Smooth muscle cell (in vitro differentiated cells): ENCODE measurements around the gene DENND1B. TPM values are rescaled to one million over a fixed set of nuclear protein-coding genes. Genes with fewer than 3 reads are reported as not detected.

Experiments used
- DNase-seq: peaks from one replicate; lab custom pipeline; 2025; ENCODE audit not compliant: unreplicated experiment; lab: John Stamatoyannopoulos, UW
- H2AFZ ChIP-seq: fragments of 200-600 bp; sonication (generic); 2 replicates; pipeline ENCODE4 v1.6.0; 2016; ENCODE audit warnings: antibody characterized with exemption, low read depth, mild to moderate bottlenecking
- H3F3A ChIP-seq: fragments of 200-600 bp; sonication (generic); 2 replicates; pipeline ENCODE4 v1.6.0; 2017; ENCODE audit warnings: antibody characterized with exemption, low read depth
- H3K27ac ChIP-seq: fragments of 200-600 bp; sonication (generic); 2 replicates; pipeline ENCODE4 v1.5.1; 2016; ENCODE audit warnings: low read depth, mild to moderate bottlenecking
- H3K27me3 ChIP-seq: fragments of 200-600 bp; sonication (generic); 2 replicates; pipeline ENCODE4 v1.6.1; 2016; ENCODE audit warnings: low read depth, mild to moderate bottlenecking
- H3K36me3 ChIP-seq: fragments of 200-600 bp; sonication (generic); 2 replicates; pipeline ENCODE4 v1.5.1; 2016; ENCODE audit warnings: low read depth
- H3K4me1 ChIP-seq: fragments of 200-600 bp; sonication (generic); 2 replicates; pipeline ENCODE4 v1.5.1; 2016; ENCODE audit warnings: low read depth
- H3K4me2 ChIP-seq: fragments of 200-600 bp; sonication (generic); 2 replicates; pipeline ENCODE4 v1.6.0; 2016; ENCODE audit warnings: mild to moderate bottlenecking
- H3K4me3 ChIP-seq: fragments of 200-600 bp; sonication (generic); 2 replicates; pipeline ENCODE4 v1.5.1; 2016; ENCODE audit warnings: mild to moderate bottlenecking
- H3K79me2 ChIP-seq: fragments of 200-600 bp; sonication (generic); 2 replicates; pipeline ENCODE4 v1.6.0; 2016; ENCODE audit warnings: low read depth, mild to moderate bottlenecking
- H3K9ac ChIP-seq: fragments of 200-600 bp; sonication (generic); 2 replicates; pipeline ENCODE4 v1.6.0; 2016; ENCODE audit warnings: low read depth
- H3K9me3 ChIP-seq: fragments of 200-600 bp; sonication (generic); replicated peaks from 2 replicates; pipeline ENCODE4 v1.5.1; 2016; ENCODE audit warnings: low read depth
- H4K20me1 ChIP-seq: fragments of 200-600 bp; sonication (generic); 2 replicates; pipeline ENCODE4 v1.6.0; 2016; ENCODE audit warnings: low read depth
- WGBS: methylation state at CpG from one replicate; pipeline ENCODE4 v1.1.7; 2016; ENCODE audit warnings: low lambda C conversion rate; 5-methylcytosine and 5-hydroxymethylcytosine counted together
- polyA plus RNA-seq: library from polyadenylated mRNA; unstranded; fragments of >200 nt; fragmentation: Nextera tagmentation; extraction: Ambion mirVana; gene quantifications from 2 replicates; pipeline ENCODE4 v1.2.1, GENCODE V29; 2016
- total RNA-seq: library from RNA; depleted of rRNA; stranded (reverse); fragments of >200 nt; gene quantifications from 2 replicates; pipeline ENCODE4 v1.2.3, GENCODE V29; 2014
- TF ChIP-seq, protein P1 (sequence below): fragments of 200-600 bp; sonication (generic); IDR thresholded peaks from 2 replicates; pipeline ENCODE4 v1.5.1; 2017; ENCODE audit warnings: borderline replicate concordance, mild to moderate bottlenecking, antibody characterized with exemption; ENCODE audit not compliant: insufficient read depth, poor library complexity, severe bottlenecking

The DENND1B gene
- total and polyA plus RNA-seq, 2 experiments from 2014 or later = 7.5 to 22.0 TPM

DNA sequence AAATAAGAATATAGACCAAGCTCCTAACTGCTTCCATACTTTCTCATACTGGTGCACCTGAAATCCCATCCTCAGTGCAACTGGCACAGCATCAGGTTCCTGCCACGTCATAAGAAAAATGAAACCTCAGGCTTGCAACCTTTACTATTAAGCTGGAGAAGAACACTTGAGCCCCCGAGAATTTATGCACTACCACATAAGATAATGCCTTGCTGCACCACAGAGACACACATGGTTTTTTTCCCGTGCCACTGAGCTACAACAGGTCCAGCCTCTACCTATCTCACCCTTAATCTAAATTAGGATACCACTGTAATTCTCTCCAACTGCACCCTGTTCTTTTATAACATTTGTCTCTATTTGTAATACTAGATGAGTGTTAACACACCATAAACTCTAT is 174.5 kb downstream of the DENND1B start:
- H3K4me2 ChIP-seq = no peak overlapping the region
- H3K36me3 ChIP-seq = no peaks in the 10 kb centered on the region
- H3K79me2 ChIP-seq = no peaks in the 10 kb centered on the region
- H3K27me3 ChIP-seq = no peaks in the 10 kb centered on the region
- no peaks in the 10 kb centered on the region for H4K20me1 ChIP-seq
- no peaks in the 10 kb centered on the region for H3K4me1 ChIP-seq
- no peak overlapping the region for H3K27ac ChIP-seq
- WGBS = 92% methylated on average over 3 of the region's 3 CpGs
- TF ChIP-seq, protein P1, sequence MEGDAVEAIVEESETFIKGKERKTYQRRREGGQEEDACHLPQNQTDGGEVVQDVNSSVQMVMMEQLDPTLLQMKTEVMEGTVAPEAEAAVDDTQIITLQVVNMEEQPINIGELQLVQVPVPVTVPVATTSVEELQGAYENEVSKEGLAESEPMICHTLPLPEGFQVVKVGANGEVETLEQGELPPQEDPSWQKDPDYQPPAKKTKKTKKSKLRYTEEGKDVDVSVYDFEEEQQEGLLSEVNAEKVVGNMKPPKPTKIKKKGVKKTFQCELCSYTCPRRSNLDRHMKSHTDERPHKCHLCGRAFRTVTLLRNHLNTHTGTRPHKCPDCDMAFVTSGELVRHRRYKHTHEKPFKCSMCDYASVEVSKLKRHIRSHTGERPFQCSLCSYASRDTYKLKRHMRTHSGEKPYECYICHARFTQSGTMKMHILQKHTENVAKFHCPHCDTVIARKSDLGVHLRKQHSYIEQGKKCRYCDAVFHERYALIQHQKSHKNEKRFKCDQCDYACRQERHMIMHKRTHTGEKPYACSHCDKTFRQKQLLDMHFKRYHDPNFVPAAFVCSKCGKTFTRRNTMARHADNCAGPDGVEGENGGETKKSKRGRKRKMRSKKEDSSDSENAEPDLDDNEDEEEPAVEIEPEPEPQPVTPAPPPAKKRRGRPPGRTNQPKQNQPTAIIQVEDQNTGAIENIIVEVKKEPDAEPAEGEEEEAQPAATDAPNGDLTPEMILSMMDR = no peak
- no peak for DNase-seq
- H3K9me3 ChIP-seq = no peaks in the 10 kb centered on the region
- no peaks in the 10 kb centered on the region for H3F3A ChIP-seq
- no peak overlapping the region for H3K9ac ChIP-seq
- H3K4me3 ChIP-seq = no peak overlapping the region
- no peak overlapping the region for H2AFZ ChIP-seq

GRCh38 chr1:197599789-197600188 is 175.5 kb downstream of the DENND1B start:
- H3K4me3 ChIP-seq = no peak overlapping the region
- H3K9ac ChIP-seq = no peak overlapping the region
- no peaks in the 10 kb centered on the region for H4K20me1 ChIP-seq
- no peak overlapping the region for H3K27ac ChIP-seq
- no peaks in the 10 kb centered on the region for H3K79me2 ChIP-seq
- H3F3A ChIP-seq = no peaks in the 10 kb centered on the region
- H2AFZ ChIP-seq = no peak overlapping the region
- H3K36me3 ChIP-seq = no peaks in the 10 kb centered on the region
- H3K9me3 ChIP-seq = no peaks in the 10 kb centered on the region
- TF ChIP-seq, protein P1 = no peak
- H3K27me3 ChIP-seq = no peaks in the 10 kb centered on the region
- DNase-seq = no peak
- H3K4me2 ChIP-seq = no peak overlapping the region
- H3K4me1 ChIP-seq = peaks cover 9% of the 10 kb centered on the region
- WGBS = 92% methylated on average over 3 of the region's 3 CpGs

- Histone ChIP-seq H3K79me2 (no peaks in the 10 kb centered on the region), H3K27ac (no peak overlapping the region), H3F3A (no peaks in the 10 kb centered on the region), H3K27me3 (no peaks in the 10 kb centered on the region), H3K9ac (no peak overlapping the region), H3K4me1 (peaks cover 9% of the 10 kb centered on the region), H2AFZ (no peak overlapping the region), H3K36me3 (no peaks in the 10 kb centered on the region), H3K4me3 (no peak overlapping the region), H4K20me1 (no peaks in the 10 kb centered on the region), H3K9me3 (no peaks in the 10 kb centered on the region), H3K4me2 (no peak overlapping the region)
- WGBS = 83% methylated on average over 1 of the region's 1 CpG
- DNase-seq = no peak
- TF ChIP-seq, protein P1 = no peak
These were observed 176.3 kb downstream of the DENND1B start for GRCh38 chr1:197598935-197599334.

- TF ChIP-seq, protein P1 = no peak
- Histone ChIP-seq H3K27ac (no peak overlapping the region), H3K4me1 (peaks cover 9% of the 10 kb centered on the region), H3K4me2 (no peak overlapping the region), H3K27me3 (no peaks in the 10 kb centered on the region), H3K9ac (no peak overlapping the region), H4K20me1 (no peaks in the 10 kb centered on the region), H3F3A (no peaks in the 10 kb centered on the region), H3K36me3 (no peaks in the 10 kb centered on the region), H3K9me3 (no peaks in the 10 kb centered on the region), H2AFZ (no peak overlapping the region), H3K79me2 (no peaks in the 10 kb centered on the region), H3K4me3 (no peak overlapping the region)
- 68% methylated on average over 5 of the region's 5 CpGs for WGBS
- DNase-seq = no peak
These were observed 179.9 kb downstream of the DENND1B start for GRCh38 chr1:197595304-197595904.
